B cell (primary cell): ENCODE results near the gene EEF1A2. TPM values are rescaled to one million over a fixed set of nuclear protein-coding genes. Genes with fewer than 3 reads are reported as not detected.

Experiments
- ATAC-seq: fragments of 200-7000 bp; cut with Tn5 transposase; one replicate; pipeline ENCODE4 v1.10.0; 2021; ENCODE audit warnings: low read depth, mild to moderate bottlenecking, moderate number of reproducible peaks, moderate library complexity
- CTCF ChIA-PET: fragments of 350-600 bp; sonication (Branson Sonifier 250); formaldehyde crosslinking; loops from one replicate; lab custom pipeline; 2021; ENCODE audit warnings: antibody characterized with exemption, inconsistent platforms; lab: Charles Lee
- POLR2A ChIA-PET: fragments of 350-600 bp; sonication (Branson Sonifier 250); formaldehyde crosslinking; loops from one replicate; lab custom pipeline; 2021; ENCODE audit warnings: antibody characterized with exemption; lab: Charles Lee
- DNase-seq: peaks from one replicate; pipeline ENCODE4 v3.0.0; 2013
- H2AFZ ChIP-seq: 2 replicates; pipeline ENCODE4 v1.6.1; 2012; ENCODE audit warnings: mild to moderate bottlenecking, low read depth, low read length; ENCODE audit not compliant: insufficient read depth, poor library complexity, severe bottlenecking
- H3K27ac ChIP-seq, 2 donors: 1 replicate in 1 of 2; 2 replicates in 1 of 2; pipeline ENCODE4 v1.5.1; 2012 to 2013; ENCODE audit warnings: low read length in 2 of 2, mild to moderate bottlenecking in 2 of 2, moderate library complexity in 1 of 2
- H3K27me3 ChIP-seq, 4 experiments: fragments of 200-600 bp in 1 of 4; sonication (generic) in 1 of 4; replicated peaks in 1 of 4; 1 replicate in 2 of 4; 2 replicates in 2 of 4; pipeline versions ENCODE4 v1.6.1 to v1.7.0; 2013 to 2016; ENCODE audit warnings: low read length in 3 of 4, mild to moderate bottlenecking in 2 of 4, mixed read lengths in 1 of 4, moderate library complexity in 1 of 4; ENCODE audit not compliant: insufficient read depth in 4 of 4, control insufficient read depth in 3 of 4; ENCODE audit errors: control extremely low read depth in 1 of 4
- H3K36me3 ChIP-seq, 2 experiments: replicated peaks in 1 of 2; 1 replicate in 1 of 2; 2 replicates in 1 of 2; pipeline versions ENCODE4 v1.6.1 to v1.7.1; 2013; ENCODE audit warnings: low read length in 1 of 2; ENCODE audit not compliant: insufficient read depth in 2 of 2, control insufficient read depth in 1 of 2; ENCODE audit errors: control extremely low read depth in 1 of 2, extremely low read depth in 1 of 2
- H3K4me1 ChIP-seq, 2 donors: fragments of 200-600 bp in 1 of 2; sonication (generic) in 1 of 2; 1 replicate in 1 of 2; 2 replicates in 1 of 2; pipeline versions ENCODE4 v1.5.1 to v1.6.1; 2013 to 2017; ENCODE audit warnings: low read length in 2 of 2; ENCODE audit not compliant: control insufficient read depth in 2 of 2, insufficient read depth in 2 of 2
- H3K4me2 ChIP-seq: replicated peaks from 2 replicates; pipeline ENCODE3; 2012; ENCODE audit warnings: mild to moderate bottlenecking, low read depth, low read length; ENCODE audit not compliant: poor library complexity, severe bottlenecking
- H3K4me3 ChIP-seq, 5 experiments: fragments of 200-600 bp in 1 of 5; sonication (generic) in 1 of 5; 1 replicate in 3 of 5; 2 replicates in 2 of 5; pipeline versions ENCODE4 v1.5.1 to v1.7.0; 2011 to 2016; ENCODE audit warnings: low read length in 4 of 5, mild to moderate bottlenecking in 4 of 5, low read depth in 2 of 5, control low read depth in 1 of 5, moderate library complexity in 1 of 5; ENCODE audit not compliant: insufficient read depth in 1 of 5; ENCODE audit errors: control extremely low read depth in 1 of 5, extremely low read depth in 1 of 5
- H3K79me2 ChIP-seq: fragments of 200-600 bp; sonication (generic); one replicate; pipeline ENCODE4 v1.6.0; 2016; ENCODE audit warnings: low read length; ENCODE audit not compliant: control insufficient read depth, insufficient read depth
- H3K9ac ChIP-seq: fragments of 200-600 bp; sonication (generic); 2 replicates; pipeline ENCODE4 v1.6.1; 2017; ENCODE audit warnings: mild to moderate bottlenecking, low read length, moderate library complexity
- H3K9me3 ChIP-seq, 3 donors: one replicate each; pipeline versions ENCODE4 v1.6.1 to v1.7.1; 2013; ENCODE audit warnings: low read length in 2 of 3; ENCODE audit not compliant: control insufficient read depth in 2 of 3, insufficient read depth in 1 of 3; ENCODE audit errors: control extremely low read depth in 1 of 3
- H4K20me1 ChIP-seq: 2 replicates; pipeline ENCODE4 v1.6.0; 2012; ENCODE audit warnings: mild to moderate bottlenecking, low read length; ENCODE audit not compliant: insufficient read depth, control insufficient read depth, poor library complexity, severe bottlenecking
- H3K27ac Mint-ChIP-seq: one replicate; pipeline ENCODE4 v1.8.0; 2021; ENCODE audit warnings: mixed read lengths
- H3K27me3 Mint-ChIP-seq: one replicate; pipeline ENCODE4 v1.8.0; 2021; ENCODE audit warnings: mixed read lengths
- H3K4me1 Mint-ChIP-seq: one replicate; pipeline ENCODE4 v1.8.0; 2021; ENCODE audit warnings: mixed read lengths
- H3K4me3 Mint-ChIP-seq: one replicate; pipeline ENCODE4 v1.8.0; 2021; ENCODE audit warnings: mixed read lengths
- H3K9me3 Mint-ChIP-seq: one replicate; pipeline ENCODE4 v1.8.0; 2022; ENCODE audit warnings: mixed read lengths; ENCODE audit not compliant: insufficient read depth
- EZH2 ChIP-seq: IDR thresholded peaks from 2 replicates; pipeline ENCODE4 v1.6.1; 2012; ENCODE audit warnings: borderline replicate concordance, low read depth, mild to moderate bottlenecking, moderate library complexity, low read length; ENCODE audit not compliant: insufficient read depth, poor library complexity, severe bottlenecking
- WGBS: methylation state at CpG from one replicate; pipeline ENCODE4 v1.1.5; 2013; ENCODE audit warnings: missing lambda C conversion rate; ENCODE audit not compliant: insufficient coverage; 5-methylcytosine and 5-hydroxymethylcytosine counted together
- intact Hi-C: fragments of 100-400 bp; cut with micrococcal nuclease; formaldehyde crosslinking; loops from one replicate; pipeline ENCODE4 v1.10.0; 2022
- polyA plus RNA-seq: library from polyadenylated mRNA; depleted of rRNA; stranded (reverse); fragments of >200 nt; gene quantifications from 2 replicates; pipeline ENCODE4 v1.2.3, GENCODE V29; 2012
- total RNA-seq, 2 donors: library from RNA; stranded (reverse); fragments of 120-200 nt in 1 of 2; gene quantifications; 1 replicate in 1 of 2; 2 replicates in 1 of 2; pipeline versions ENCODE4 v1.2.3 to v1.2.4, GENCODE V29; 2013 to 2022
- TF ChIP-seq, protein P1 (sequence below): fragments of 200-600 bp; IDR thresholded peaks from one replicate; pipeline ENCODE4 v1.8.0; 2022; ENCODE audit warnings: antibody characterized with exemption, mild to moderate bottlenecking

Gene EEF1A2
- total and polyA plus RNA-seq, 2 donors (not counting 1 experiment from before 2014, with no cell fraction given), result 2.2 to 2.9 TPM

DNA sequence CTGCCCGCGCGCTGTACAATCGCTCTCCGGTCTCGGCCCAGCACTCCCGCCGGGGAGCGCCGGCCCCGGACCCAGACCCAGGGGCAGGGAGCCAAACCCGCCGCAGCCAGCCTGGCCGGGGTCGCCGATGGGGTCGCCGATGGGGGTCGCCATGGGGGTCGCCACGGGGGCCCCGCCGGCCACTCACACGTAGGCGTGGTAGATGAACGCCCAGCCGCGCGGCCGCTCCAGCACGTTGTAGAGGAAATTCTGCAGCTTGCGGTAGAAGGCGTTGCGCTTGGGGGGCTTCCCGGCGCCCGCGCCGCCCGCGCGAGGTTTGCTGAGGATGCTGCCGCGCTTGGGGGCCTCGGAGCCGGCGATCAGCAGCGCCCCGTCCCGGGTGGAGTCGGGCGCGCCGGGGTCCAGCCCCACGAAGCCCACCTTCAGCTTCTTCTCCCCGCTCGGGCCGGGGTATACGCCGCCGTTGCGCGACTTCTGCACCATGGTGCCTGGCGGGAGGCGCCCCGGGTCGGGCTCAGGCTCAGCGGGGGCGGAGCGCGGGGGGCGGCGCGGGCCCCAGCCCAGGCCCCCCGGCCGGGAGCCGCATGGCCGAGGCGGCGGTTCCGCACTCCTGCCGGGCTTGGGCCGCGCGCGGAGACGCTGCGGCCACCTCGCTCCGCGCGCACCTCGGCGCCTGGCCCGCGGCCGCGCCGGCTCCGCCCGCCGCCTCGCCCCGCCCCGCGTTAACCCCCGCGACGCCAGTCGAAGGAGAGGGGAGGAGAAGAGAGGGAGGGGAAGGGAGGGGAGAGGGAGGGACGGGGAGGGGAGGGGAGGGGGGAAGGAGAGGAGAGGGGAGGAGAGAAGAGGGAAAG is 26.7 kb downstream of the EEF1A2 start, which contains the start of gene KCNQ2:
KCNQ2 (minus strand) TSS at position 675 of the 851 bp plus-strand sequence; CDS start at position 483, 192 bp downstream.
- TF ChIP-seq, protein P1, sequence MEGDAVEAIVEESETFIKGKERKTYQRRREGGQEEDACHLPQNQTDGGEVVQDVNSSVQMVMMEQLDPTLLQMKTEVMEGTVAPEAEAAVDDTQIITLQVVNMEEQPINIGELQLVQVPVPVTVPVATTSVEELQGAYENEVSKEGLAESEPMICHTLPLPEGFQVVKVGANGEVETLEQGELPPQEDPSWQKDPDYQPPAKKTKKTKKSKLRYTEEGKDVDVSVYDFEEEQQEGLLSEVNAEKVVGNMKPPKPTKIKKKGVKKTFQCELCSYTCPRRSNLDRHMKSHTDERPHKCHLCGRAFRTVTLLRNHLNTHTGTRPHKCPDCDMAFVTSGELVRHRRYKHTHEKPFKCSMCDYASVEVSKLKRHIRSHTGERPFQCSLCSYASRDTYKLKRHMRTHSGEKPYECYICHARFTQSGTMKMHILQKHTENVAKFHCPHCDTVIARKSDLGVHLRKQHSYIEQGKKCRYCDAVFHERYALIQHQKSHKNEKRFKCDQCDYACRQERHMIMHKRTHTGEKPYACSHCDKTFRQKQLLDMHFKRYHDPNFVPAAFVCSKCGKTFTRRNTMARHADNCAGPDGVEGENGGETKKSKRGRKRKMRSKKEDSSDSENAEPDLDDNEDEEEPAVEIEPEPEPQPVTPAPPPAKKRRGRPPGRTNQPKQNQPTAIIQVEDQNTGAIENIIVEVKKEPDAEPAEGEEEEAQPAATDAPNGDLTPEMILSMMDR, result no peak
- no peak for TF ChIP-seq EZH2
- Histone ChIP-seq H3K9ac (no peak within 1 kb of the TSS), H3K36me3 (no peaks in the 10 kb centered on the region), H2AFZ (no peak within 1 kb of the TSS), H3K9me3 (peaks cover 0 to 2% (median 0%) of the 10 kb centered on the region in 3 donors), H3K4me3 (peak within 1 kb of the TSS in 2 of 5 experiments; percentile 9 to 31), H3K4me2 (peak within 1 kb of the TSS; percentile 67), H3K27ac (no peak within 1 kb of the TSS), H3K79me2 (no peaks in the 10 kb centered on the region), H3K4me1 (peaks cover 4 to 6% of the 10 kb centered on the region in 2 donors), H4K20me1 (no peaks in the 10 kb centered on the region), H3K27me3 (peaks cover 0 to 58% (median 15%) of the 10 kb centered on the region in 4 experiments)
- H3K27me3 Mint-ChIP-seq, result peaks cover 37% of the 10 kb centered on the region
- CTCF ChIA-PET, result no interaction called here
- WGBS, result 2% methylated on average over 89 of the region's 111 CpGs
- H3K27ac Mint-ChIP-seq, result no peak within 1 kb of the TSS
- DNase-seq, result peak; percentile 38
- POLR2A ChIA-PET, result no interaction called here
- H3K9me3 Mint-ChIP-seq, result no peaks in the 10 kb centered on the region
- peak within 1 kb of the TSS; percentile 34 for H3K4me3 Mint-ChIP-seq
- intact Hi-C loops, result no loop called here
- H3K4me1 Mint-ChIP-seq, result peaks cover 7% of the 10 kb centered on the region
- no peak for ATAC-seq

DNA sequence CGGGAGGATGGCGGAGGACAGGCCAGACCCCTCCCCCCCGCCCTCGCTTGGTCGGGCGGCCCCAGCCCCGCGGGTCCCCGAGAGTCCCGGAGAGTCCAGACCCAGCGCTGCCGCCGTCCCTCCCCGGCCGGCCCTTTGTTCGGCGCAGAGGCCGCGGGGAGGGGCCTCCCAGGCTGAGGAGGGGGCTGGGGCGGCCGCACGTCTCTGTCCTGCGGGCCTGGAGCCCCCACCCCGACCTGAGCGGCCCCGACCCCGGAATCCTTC is 27.2 kb downstream of the EEF1A2 start:
- no peaks in the 10 kb centered on the region for H3K79me2 ChIP-seq

More for the DNA sequence above, 27.2 kb downstream of the EEF1A2 start:
- Mint-ChIP-seq H3K4me1 (peaks cover 7% of the 10 kb centered on the region), H3K4me3 (no peak overlapping the region), H3K27me3 (peaks cover 37% of the 10 kb centered on the region), H3K9me3 (no peaks in the 10 kb centered on the region), H3K27ac (no peak overlapping the region)
- TF ChIP-seq EZH2, result no peak
- TF ChIP-seq, protein P1, result no peak
- DNase-seq, result no peak
- peaks cover 0 to 2% (median 0%) of the 10 kb centered on the region in 3 donors for H3K9me3 ChIP-seq
- H3K4me1 ChIP-seq, result peaks cover 4 to 6% of the 10 kb centered on the region in 2 donors
- H3K27ac ChIP-seq, result no peak overlapping the region
- intact Hi-C loops, result no loop called here
- POLR2A ChIA-PET, result no interaction called here
- no peaks in the 10 kb centered on the region for H4K20me1 ChIP-seq
- peak overlapping the region; percentile 67 for H3K4me2 ChIP-seq
- no peak overlapping the region for H3K9ac ChIP-seq
- WGBS, result 2% methylated on average over 23 of the region's 27 CpGs
- H3K36me3 ChIP-seq, result no peaks in the 10 kb centered on the region
- no peak overlapping the region for H3K4me3 ChIP-seq
- H2AFZ ChIP-seq, result no peak overlapping the region
- ATAC-seq, result no peak
- peaks cover 0 to 55% (median 15%) of the 10 kb centered on the region in 4 experiments for H3K27me3 ChIP-seq
- CTCF ChIA-PET, result no interaction called here
